Endothelial cell of umbilical vein (primary cell): ENCODE results near the gene ZNF70. TPM values are rescaled to one million over a fixed set of nuclear protein-coding genes. Genes with fewer than 3 reads are reported as not detected.

Source experiments
- BruUV-seq: library from RNA; stranded (reverse); fragments of 400-500 nt; replicated peaks from 2 replicates; lab custom pipeline; 2021; lab: Mats Ljungman, UMichigan
- CTCF ChIA-PET: fragments of 300-600, 350-600 bp; sonication (Branson Sonifier 250); formaldehyde crosslinking; loops from one replicate; lab custom pipeline; 2021; ENCODE audit warnings: antibody characterized with exemption, inconsistent platforms; lab: Charles Lee
- POLR2A ChIA-PET: fragments of 300-600, 350-600 bp; sonication (Branson Sonifier 250); formaldehyde crosslinking; loops from one replicate; lab custom pipeline; 2021; ENCODE audit warnings: antibody characterized with exemption, inconsistent platforms; lab: Charles Lee
- DNase-seq: peaks from one replicate; pipeline ENCODE4 v3.0.0-alpha.2; 2011; ENCODE audit warnings: low read depth, low spot score
- FAIRE-seq: peaks from 2 replicates; lab custom pipeline; 2011; peaks lifted over from hg19 to GRCh38; lab: Jason Lieb, UNC
- H2AFZ ChIP-seq: 2 replicates; pipeline ENCODE4 v1.6.0; 2012; ENCODE audit warnings: low read depth, low read length, control low read depth, inconsistent platforms
- H3K27ac ChIP-seq: 2 replicates; pipeline ENCODE4 v1.5.1; 2011; ENCODE audit warnings: low read depth, mild to moderate bottlenecking, control low read depth, low read length, moderate library complexity; ENCODE audit not compliant: insufficient read depth
- H3K27me3 ChIP-seq, 2 experiments: 2 replicates each; pipeline versions ENCODE4 v1.6.0 to v1.6.1; 2011; ENCODE audit warnings: low read length in 2 of 2, mixed read lengths in 1 of 2; ENCODE audit not compliant: control insufficient read depth in 2 of 2, insufficient read depth in 2 of 2
- H3K36me3 ChIP-seq, 2 experiments: 2 replicates in 1 of 2; 3 replicates in 1 of 2; pipeline ENCODE4 v1.5.1; 2011; ENCODE audit warnings: low read length in 2 of 2, mild to moderate bottlenecking in 1 of 2, moderate library complexity in 1 of 2; ENCODE audit not compliant: control insufficient read depth in 2 of 2, insufficient read depth in 2 of 2; ENCODE audit errors: extremely low read depth in 1 of 2
- H3K4me1 ChIP-seq: 3 replicates; pipeline ENCODE4 v1.5.1; 2011; ENCODE audit warnings: mild to moderate bottlenecking, low read length; ENCODE audit not compliant: control insufficient read depth, insufficient read depth; ENCODE audit errors: extremely low read depth
- H3K4me2 ChIP-seq: 2 replicates; pipeline ENCODE4 v1.6.1; 2011; ENCODE audit warnings: low read length, control low read depth, mixed read lengths; ENCODE audit not compliant: insufficient read depth
- H3K4me3 ChIP-seq, 3 experiments: fragments of 200-600 bp in 1 of 3; sonication (generic), shearing (Covaris generic) in 1 of 3; replicated peaks in 1 of 3; 2 replicates each; pipeline ENCODE4 v1.5.1; 2011 to 2016; ENCODE audit warnings: control low read depth in 3 of 3, low read length in 3 of 3, mild to moderate bottlenecking in 2 of 3, inconsistent platforms in 1 of 3, low read depth in 1 of 3, moderate library complexity in 1 of 3; ENCODE audit not compliant: insufficient read depth in 1 of 3
- H3K79me2 ChIP-seq: 2 replicates; pipeline ENCODE4 v1.6.0; 2012; ENCODE audit warnings: low read length, inconsistent platforms; ENCODE audit not compliant: control insufficient read depth, insufficient read depth
- H3K9ac ChIP-seq: replicated peaks from 2 replicates; pipeline ENCODE3; 2011; ENCODE audit warnings: low read length, control low read depth; ENCODE audit not compliant: insufficient read depth; ENCODE audit errors: extremely low read depth
- H3K9me1 ChIP-seq: replicated peaks from 3 replicates; pipeline ENCODE4 v1.6.0; 2011; ENCODE audit warnings: mild to moderate bottlenecking, low read length; ENCODE audit not compliant: control insufficient read depth, insufficient read depth; ENCODE audit errors: extremely low read depth
- H3K9me3 ChIP-seq: replicated peaks from 2 replicates; pipeline ENCODE4 v1.5.1; 2012; ENCODE audit warnings: low read length, inconsistent platforms; ENCODE audit not compliant: control insufficient read depth, insufficient read depth
- H4K20me1 ChIP-seq: replicated peaks from 2 replicates; pipeline ENCODE3; 2011; ENCODE audit warnings: mild to moderate bottlenecking, low read length; ENCODE audit not compliant: control insufficient read depth, insufficient read depth; ENCODE audit errors: extremely low read depth
- CTCF ChIP-seq, 2 donors: IDR thresholded peaks; 1 replicate in 1 of 2; 2 replicates in 1 of 2; pipeline ENCODE4 v1.5.1; 2011; ENCODE audit warnings: low read length in 2 of 2, mild to moderate bottlenecking in 2 of 2, moderate library complexity in 2 of 2, control low read depth in 1 of 2, inconsistent platforms in 1 of 2, low read depth in 1 of 2; ENCODE audit not compliant: insufficient read depth in 1 of 2; ENCODE audit errors: extremely low read depth in 1 of 2
- FOS ChIP-seq: IDR thresholded peaks from 2 replicates; pipeline ENCODE4 v1.6.1; 2011; ENCODE audit warnings: mild to moderate bottlenecking, low read length, moderate library complexity, borderline replicate concordance; ENCODE audit not compliant: insufficient read depth
- JUN ChIP-seq: IDR thresholded peaks from 2 replicates; pipeline ENCODE4 v1.6.1; 2011; ENCODE audit warnings: borderline replicate concordance, low read depth; ENCODE audit not compliant: insufficient read length, insufficient read depth
- MAX ChIP-seq: IDR thresholded peaks from 2 replicates; pipeline ENCODE4 v1.6.1; 2011; ENCODE audit not compliant: insufficient read depth, insufficient read length
- MYC ChIP-seq: IDR thresholded peaks from one replicate; pipeline ENCODE4 v1.6.1; 2011; ENCODE audit warnings: mild to moderate bottlenecking, low read depth, low read length
- POLR2A ChIP-seq: IDR thresholded peaks from 2 replicates; pipeline ENCODE4 v1.6.1; 2012; ENCODE audit warnings: low read depth, mild to moderate bottlenecking, control low read depth, low read length
- POLR2AphosphoS5 ChIP-seq: IDR thresholded peaks from 2 replicates; pipeline ENCODE4 v1.6.1; 2012; ENCODE audit warnings: low read depth, mild to moderate bottlenecking, control low read depth, low read length, moderate library complexity; ENCODE audit not compliant: insufficient read depth
- dilution Hi-C: fragments of 300-500 bp; cut with MboI; formaldehyde crosslinking; loops from one replicate; pipeline ENCODE4 v1.15.0; 2019; ENCODE audit warnings: low sequenced_read_pairs; ENCODE audit not compliant: extremely low pct_ligation_motif_present
- intact Hi-C: fragments of 100-400 bp; cut with micrococcal nuclease; formaldehyde crosslinking; loops from one replicate; pipeline ENCODE4 v1.10.0; 2022
- polyA plus RNA-seq, 4 experiments: library from polyadenylated mRNA; depleted of rRNA in 3 of 4; stranded (reverse) in 3 of 4; unstranded in 1 of 4; fragments of >200 nt; gene quantifications; 2 replicates each; pipeline versions ENCODE4 v1.2.1 to v1.2.3, GENCODE V29; 2011 to 2012; ENCODE audit warnings: missing spikeins in 1 of 4
- total RNA-seq: library from RNA; stranded (reverse); gene quantifications from 2 replicates; pipeline ENCODE4 v1.2.3, GENCODE V29; 2021

Gene ZNF70
- total and polyA plus RNA-seq, 2 donors (not counting 3 experiments of a cell fraction or from before 2014, with no cell fraction given): 1.9 to 6.2 TPM

GRCh38 chr22:23744485-23744884 lies 6.4 kb downstream of the ZNF70 start:
- dilution Hi-C loops (no loop called here), intact Hi-C loops (no loop called here)
- H3K36me3 ChIP-seq: peaks cover 5 to 23% of the 10 kb centered on the region in 2 experiments
- H3K9me3 ChIP-seq: no peaks in the 10 kb centered on the region
- no peaks in the 10 kb centered on the region for H4K20me1 ChIP-seq
- no peak overlapping the region for H3K4me3 ChIP-seq
- CTCF ChIA-PET: interaction anchor here (1.2 to 2.0 kb wide), 2 partner anchors 9 to 105 kb away, joined by 3 to 5 read pairs; no protein-coding TSS in a partner anchor
- H3K4me1 ChIP-seq: no peaks in the 10 kb centered on the region
- TF ChIP-seq POLR2AphosphoS5: no peak
- TF ChIP-seq POLR2A: no peak
- no peak overlapping the region for H3K9ac ChIP-seq
- H2AFZ ChIP-seq: no peak overlapping the region
- POLR2A ChIA-PET: no interaction called here
- H3K27ac ChIP-seq: no peak overlapping the region
- no peaks in the 10 kb centered on the region for H3K9me1 ChIP-seq
- FAIRE-seq: no peak
- no peaks in the 10 kb centered on the region for H3K27me3 ChIP-seq
- no peak for DNase-seq
- H3K4me2 ChIP-seq: no peak overlapping the region
- no TSS peak for BruUV-seq
- no peaks in the 10 kb centered on the region for H3K79me2 ChIP-seq

DNA sequence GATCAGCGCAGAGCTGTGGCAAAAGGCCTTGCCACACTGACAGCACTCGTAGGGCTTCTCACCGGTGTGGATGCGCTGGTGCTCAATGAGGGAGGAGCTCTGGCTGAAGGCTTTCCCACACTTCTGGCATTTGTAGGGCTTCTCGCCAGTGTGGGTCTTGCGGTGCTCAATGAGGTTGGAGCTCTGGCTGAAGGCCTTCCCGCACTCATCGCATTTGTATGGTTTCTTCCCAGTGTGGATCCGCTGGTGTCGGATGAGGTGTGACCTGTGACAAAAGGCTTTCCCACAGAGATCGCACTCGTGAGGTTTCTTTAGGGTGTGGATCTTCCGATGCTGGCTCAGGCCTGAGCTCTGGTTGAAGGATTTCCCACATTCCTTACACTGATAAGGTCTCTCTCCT lies 6.9 kb downstream of the ZNF70 start:
- no peaks in the 10 kb centered on the region for H3K9me1 ChIP-seq
- H3K4me1 ChIP-seq: no peaks in the 10 kb centered on the region
- no peak for FAIRE-seq
- H2AFZ ChIP-seq: no peak overlapping the region
- ChIA-PET POLR2A (no interaction called here), CTCF (interaction anchor here (2.0 kb wide), 1 partner anchor 106 kb away, joined by 5 read pairs; no protein-coding TSS in a partner anchor)
- H3K4me2 ChIP-seq: no peak overlapping the region
- intact Hi-C loops (no loop called here), dilution Hi-C loops (no loop called here)
- H3K27me3 ChIP-seq: no peaks in the 10 kb centered on the region
- DNase-seq: no peak
- TF ChIP-seq FOS (no peak), MYC (no peak), CTCF (IDR thresholded peaks at IDR 0.05; ENCODE audit: extremely low read depth in 1 of 2, insufficient read depth in 1 of 2, low read depth in 1 of 2, low read length in 2 of 2) (no peak), JUN (no peak), MAX (no peak)
- no peaks in the 10 kb centered on the region for H3K9me3 ChIP-seq
- BruUV-seq: no TSS peak
- H3K4me3 ChIP-seq: no peak overlapping the region
- H3K9ac ChIP-seq: no peak overlapping the region
- peaks cover 5 to 23% of the 10 kb centered on the region in 2 experiments for H3K36me3 ChIP-seq
- H4K20me1 ChIP-seq: no peaks in the 10 kb centered on the region
- H3K79me2 ChIP-seq: no peaks in the 10 kb centered on the region
- H3K27ac ChIP-seq: no peak overlapping the region
